SK-N-SH treated with all-trans-retinoic acid at 6 μM for 48 hours (cell line): Measurements from ENCODE around the gene LMO4.

Experiments used
- ATAC-seq: fragments of 200-7000 bp; cut with Tn5 transposase; 3 replicates; pipeline ENCODE4 v1.9.1; 2020; ENCODE audit warnings: mild to moderate bottlenecking, moderate library complexity
- ARNTL ChIP-seq: fragments of 450-650 bp; formaldehyde crosslinking; IDR thresholded peaks from 2 replicates; pipeline ENCODE4 v1.5.0; 2020; ENCODE audit warnings: low read depth, mild to moderate bottlenecking, moderate library complexity, borderline replicate concordance
- BACH2 ChIP-seq: fragments of 250-450 bp; sonication (Bioruptor Pico); IDR thresholded peaks from 2 replicates; pipeline ENCODE4 v1.9.0; 2021; ENCODE audit warnings: mild to moderate bottlenecking, borderline replicate concordance
- CSDC2 ChIP-seq: fragments of 250-450 bp; sonication (Bioruptor Pico); IDR thresholded peaks from 2 replicates; pipeline ENCODE4 v1.5.0; 2020; ENCODE audit warnings: mild to moderate bottlenecking, moderate library complexity
- CSRNP3 ChIP-seq: fragments of 250-450 bp; sonication (Bioruptor Pico); IDR thresholded peaks from 2 replicates; pipeline ENCODE4 v1.5.1; 2021; ENCODE audit warnings: mild to moderate bottlenecking, moderate library complexity
- ESRRG ChIP-seq: fragments of 250-450 bp; sonication (Bioruptor Pico); IDR thresholded peaks from 2 replicates; pipeline ENCODE4 v1.6.1; 2021; ENCODE audit warnings: mild to moderate bottlenecking
- GLIS3 ChIP-seq: fragments of 250-450 bp; sonication (Bioruptor Pico); IDR thresholded peaks from 2 replicates; pipeline ENCODE4 v1.5.0; 2020; ENCODE audit warnings: mild to moderate bottlenecking, moderate library complexity
- ISL1 ChIP-seq: fragments of 250-450 bp; sonication (Bioruptor Pico); IDR thresholded peaks from 2 replicates; pipeline ENCODE4 v2.1.2; 2022; ENCODE audit warnings: mild to moderate bottlenecking, moderate library complexity
- OSR1 ChIP-seq: fragments of 250-450 bp; sonication (Bioruptor Pico); IDR thresholded peaks from 2 replicates; pipeline ENCODE4 v1.8.0; 2022; ENCODE audit warnings: moderate library complexity, mild to moderate bottlenecking, inconsistent platforms
- PATZ1 ChIP-seq: fragments of 250-450 bp; sonication (Bioruptor Pico); IDR thresholded peaks from 2 replicates; pipeline ENCODE4 v1.8.0; 2020; ENCODE audit warnings: mild to moderate bottlenecking, moderate library complexity, borderline replicate concordance
- POU6F1 ChIP-seq: fragments of 250-450 bp; sonication (Bioruptor Pico); IDR thresholded peaks from 2 replicates; pipeline ENCODE4 v1.8.0; 2021; ENCODE audit warnings: low read depth, mild to moderate bottlenecking, moderate library complexity, borderline replicate concordance
- PPARA ChIP-seq: fragments of 250-450 bp; sonication (Bioruptor Pico); IDR thresholded peaks from 2 replicates; pipeline ENCODE4 v1.5.0; 2020; ENCODE audit warnings: mild to moderate bottlenecking, borderline replicate concordance
- RARB ChIP-seq: fragments of 250-450 bp; sonication (Bioruptor Pico); IDR thresholded peaks from 2 replicates; pipeline ENCODE4 v1.8.0; 2021; ENCODE audit warnings: mild to moderate bottlenecking, moderate library complexity
- SNAI2 ChIP-seq: fragments of 250-450 bp; sonication (Bioruptor Pico); IDR thresholded peaks from 2 replicates; pipeline ENCODE4 v1.5.0; 2020; ENCODE audit warnings: mild to moderate bottlenecking, moderate library complexity
- TCF4 ChIP-seq: fragments of 250-450 bp; sonication (Bioruptor Pico); IDR thresholded peaks from 2 replicates; pipeline ENCODE4 v1.8.0; 2021; ENCODE audit warnings: mild to moderate bottlenecking, moderate library complexity, borderline replicate concordance
- TOX ChIP-seq: fragments of 250-450 bp; sonication (Bioruptor Pico); IDR thresholded peaks from 2 replicates; pipeline ENCODE4 v1.8.0; 2021; ENCODE audit warnings: mild to moderate bottlenecking, moderate library complexity, borderline replicate concordance
- ZC3H10 ChIP-seq: fragments of 250-450 bp; sonication (Bioruptor Pico); IDR thresholded peaks from 2 replicates; pipeline ENCODE4 v1.5.1; 2021; ENCODE audit warnings: mild to moderate bottlenecking, moderate library complexity
- ZFP30 ChIP-seq: fragments of 450-650 bp; formaldehyde crosslinking; IDR thresholded peaks from 2 replicates; pipeline ENCODE4 v1.5.0; 2022; ENCODE audit warnings: mild to moderate bottlenecking, moderate library complexity
- ZNF565 ChIP-seq: fragments of 450-650 bp; formaldehyde crosslinking; conservative IDR thresholded peaks from 2 replicates; pipeline ENCODE4 v1.5.0; 2020; ENCODE audit warnings: low read depth, mild to moderate bottlenecking, moderate library complexity
- ZNF70 ChIP-seq: fragments of 450-650 bp; formaldehyde crosslinking; IDR thresholded peaks from 2 replicates; pipeline ENCODE4 v1.5.0; 2020; ENCODE audit warnings: mild to moderate bottlenecking, moderate library complexity
- ZNF8 ChIP-seq: fragments of 450-650 bp; formaldehyde crosslinking; IDR thresholded peaks from 2 replicates; pipeline ENCODE4 v1.5.0; 2020; ENCODE audit warnings: mild to moderate bottlenecking, moderate library complexity
- TF ChIP-seq, protein P1 (sequence below): fragments of 250-450 bp; sonication (Bioruptor Pico); IDR thresholded peaks from 2 replicates; pipeline ENCODE4 v1.5.1; 2020; ENCODE audit warnings: low read depth, mild to moderate bottlenecking, moderate library complexity
- TF ChIP-seq, protein P2 (sequence below): fragments of 250-450 bp; sonication (Bioruptor Pico); IDR thresholded peaks from 2 replicates; pipeline ENCODE4 v1.5.0; 2020; ENCODE audit warnings: mild to moderate bottlenecking, moderate library complexity

The LMO4 gene

GRCh38 chr1:87336623-87337067 lies 8.0 kb downstream of the LMO4 start:
- no peak for ATAC-seq
- TF ChIP-seq ARNTL: no peak
- TF ChIP-seq ZC3H10 (CRISPR knock-in tag): no peak
- no peak for TF ChIP-seq CSDC2 (CRISPR knock-in tag)
- no peak for TF ChIP-seq POU6F1 (CRISPR knock-in tag)
- no peak for TF ChIP-seq ZNF565
- TF ChIP-seq ZFP30: no peak
- TF ChIP-seq, protein P1, sequence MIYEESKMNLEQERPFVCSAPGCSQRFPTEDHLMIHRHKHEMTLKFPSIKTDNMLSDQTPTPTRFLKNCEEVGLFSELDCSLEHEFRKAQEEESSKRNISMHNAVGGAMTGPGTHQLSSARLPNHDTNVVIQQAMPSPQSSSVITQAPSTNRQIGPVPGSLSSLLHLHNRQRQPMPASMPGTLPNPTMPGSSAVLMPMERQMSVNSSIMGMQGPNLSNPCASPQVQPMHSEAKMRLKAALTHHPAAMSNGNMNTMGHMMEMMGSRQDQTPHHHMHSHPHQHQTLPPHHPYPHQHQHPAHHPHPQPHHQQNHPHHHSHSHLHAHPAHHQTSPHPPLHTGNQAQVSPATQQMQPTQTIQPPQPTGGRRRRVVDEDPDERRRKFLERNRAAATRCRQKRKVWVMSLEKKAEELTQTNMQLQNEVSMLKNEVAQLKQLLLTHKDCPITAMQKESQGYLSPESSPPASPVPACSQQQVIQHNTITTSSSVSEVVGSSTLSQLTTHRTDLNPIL: no peak
- TF ChIP-seq ESRRG: no peak
- no peak for TF ChIP-seq SNAI2 (CRISPR knock-in tag)
- no peak for TF ChIP-seq RARB (CRISPR knock-in tag)
- TF ChIP-seq, protein P2, sequence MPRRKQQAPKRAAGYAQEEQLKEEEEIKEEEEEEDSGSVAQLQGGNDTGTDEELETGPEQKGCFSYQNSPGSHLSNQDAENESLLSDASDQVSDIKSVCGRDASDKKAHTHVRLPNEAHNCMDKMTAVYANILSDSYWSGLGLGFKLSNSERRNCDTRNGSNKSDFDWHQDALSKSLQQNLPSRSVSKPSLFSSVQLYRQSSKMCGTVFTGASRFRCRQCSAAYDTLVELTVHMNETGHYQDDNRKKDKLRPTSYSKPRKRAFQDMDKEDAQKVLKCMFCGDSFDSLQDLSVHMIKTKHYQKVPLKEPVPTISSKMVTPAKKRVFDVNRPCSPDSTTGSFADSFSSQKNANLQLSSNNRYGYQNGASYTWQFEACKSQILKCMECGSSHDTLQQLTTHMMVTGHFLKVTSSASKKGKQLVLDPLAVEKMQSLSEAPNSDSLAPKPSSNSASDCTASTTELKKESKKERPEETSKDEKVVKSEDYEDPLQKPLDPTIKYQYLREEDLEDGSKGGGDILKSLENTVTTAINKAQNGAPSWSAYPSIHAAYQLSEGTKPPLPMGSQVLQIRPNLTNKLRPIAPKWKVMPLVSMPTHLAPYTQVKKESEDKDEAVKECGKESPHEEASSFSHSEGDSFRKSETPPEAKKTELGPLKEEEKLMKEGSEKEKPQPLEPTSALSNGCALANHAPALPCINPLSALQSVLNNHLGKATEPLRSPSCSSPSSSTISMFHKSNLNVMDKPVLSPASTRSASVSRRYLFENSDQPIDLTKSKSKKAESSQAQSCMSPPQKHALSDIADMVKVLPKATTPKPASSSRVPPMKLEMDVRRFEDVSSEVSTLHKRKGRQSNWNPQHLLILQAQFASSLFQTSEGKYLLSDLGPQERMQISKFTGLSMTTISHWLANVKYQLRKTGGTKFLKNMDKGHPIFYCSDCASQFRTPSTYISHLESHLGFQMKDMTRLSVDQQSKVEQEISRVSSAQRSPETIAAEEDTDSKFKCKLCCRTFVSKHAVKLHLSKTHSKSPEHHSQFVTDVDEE (CRISPR knock-in tag): no peak
- TF ChIP-seq CSRNP3 (CRISPR knock-in tag): no peak
- TF ChIP-seq TCF4 (CRISPR knock-in tag): no peak
- no peak for TF ChIP-seq ISL1 (CRISPR knock-in tag)
- no peak for TF ChIP-seq TOX (CRISPR knock-in tag)
- TF ChIP-seq PATZ1 (CRISPR knock-in tag): no peak
- TF ChIP-seq ZNF70: no peak
- TF ChIP-seq PPARA (CRISPR knock-in tag): no peak
- no peak for TF ChIP-seq ZNF8 (CRISPR knock-in tag)
- TF ChIP-seq OSR1 (CRISPR knock-in tag): no peak

GRCh38 chr1:87337606-87338005 lies 8.9 kb downstream of the LMO4 start:
- no peak for ATAC-seq
- TF ChIP-seq RARB (CRISPR knock-in tag): no peak
- TF ChIP-seq GLIS3: no peak
- TF ChIP-seq ZNF565: no peak
- no peak for TF ChIP-seq ZNF8 (CRISPR knock-in tag)

DNA sequence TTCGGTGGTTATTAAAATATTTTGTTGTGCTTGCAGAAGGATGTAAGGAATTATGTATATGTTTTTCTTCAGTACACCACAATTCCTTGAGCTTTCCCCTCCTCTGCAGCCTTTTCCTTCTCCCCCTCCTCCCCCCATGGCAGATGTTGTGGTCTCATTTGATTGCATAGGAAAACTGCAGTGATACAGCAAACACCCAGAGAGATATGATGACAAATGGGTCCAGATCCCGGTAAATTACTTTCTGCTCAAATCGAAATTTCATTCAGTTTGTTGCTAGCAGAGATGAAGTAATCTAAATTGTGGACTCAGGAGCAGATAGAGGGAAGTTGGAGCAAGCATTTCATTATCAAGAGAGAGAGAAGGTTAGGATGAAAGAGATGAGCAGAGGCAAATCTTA lies 9.9 kb downstream of the LMO4 start:
- no peak for ATAC-seq
- TF ChIP-seq ESRRG: no peak
- no peak for TF ChIP-seq ZFP30
- TF ChIP-seq PATZ1 (CRISPR knock-in tag): no peak
- TF ChIP-seq RARB (CRISPR knock-in tag): no peak
- no peak for TF ChIP-seq CSDC2 (CRISPR knock-in tag)
- no peak for TF ChIP-seq ISL1 (CRISPR knock-in tag)
- no peak for TF ChIP-seq PPARA (CRISPR knock-in tag)
- no peak for TF ChIP-seq BACH2 (CRISPR knock-in tag)
- TF ChIP-seq ZNF8 (CRISPR knock-in tag): no peak
- no peak for TF ChIP-seq ZNF70
- TF ChIP-seq OSR1 (CRISPR knock-in tag): no peak
- TF ChIP-seq CSRNP3 (CRISPR knock-in tag): no peak
- TF ChIP-seq SNAI2 (CRISPR knock-in tag): no peak
- no peak for TF ChIP-seq ZNF565
